Breast epithelium (tissue), 3 donors: ENCODE data around the gene AMPD1.

ENCODE experiments used
- CTCF ChIP-seq, 3 donors: fragments of 450-650 bp; IDR thresholded peaks; one replicate each; pipeline ENCODE4 v1.5.1; 2016 to 2017; ENCODE audit warnings: antibody characterized with exemption in 3 of 3, mild to moderate bottlenecking in 3 of 3, moderate library complexity in 3 of 3
- POLR2A ChIP-seq: fragments of 450-650 bp; IDR thresholded peaks from one replicate; pipeline ENCODE4 v1.6.1; 2016; ENCODE audit warnings: antibody characterized with exemption, mild to moderate bottlenecking, moderate library complexity

- TF ChIP-seq CTCF (IDR thresholded peaks at IDR 0.05) (no peak), POLR2A (no peak)
Observed at GRCh38 chr1:114651893-114652292, 43.5 kb downstream of the AMPD1 start.
